GM06990 (cell line): ENCODE measurements around the gene CNKSR2.

Experiments used
- DNase-seq: peaks from one replicate; pipeline ENCODE4 v3.0.0-alpha.2; 2011; ENCODE audit not compliant: insufficient read length; ENCODE audit errors: extremely low read depth
- H3K27me3 ChIP-seq: replicated peaks from 2 replicates; pipeline ENCODE4 v1.6.0; 2011; ENCODE audit warnings: low read length; ENCODE audit not compliant: control insufficient read depth, insufficient read depth
- H3K36me3 ChIP-seq: 2 replicates; pipeline ENCODE4 v1.5.1; 2011; ENCODE audit warnings: low read length; ENCODE audit not compliant: control insufficient read depth, insufficient read depth
- H3K4me3 ChIP-seq: replicated peaks from 2 replicates; pipeline ENCODE4 v1.5.1; 2011; ENCODE audit warnings: low read depth, mild to moderate bottlenecking, control low read depth, low read length
- TF ChIP-seq, protein P1 (sequence below): IDR thresholded peaks from 2 replicates; pipeline ENCODE4 v1.5.1; 2011; ENCODE audit warnings: low read length, control low read depth, mild to moderate bottlenecking, inconsistent platforms; ENCODE audit not compliant: insufficient read depth, poor library complexity, severe bottlenecking

Gene CNKSR2

DNA sequence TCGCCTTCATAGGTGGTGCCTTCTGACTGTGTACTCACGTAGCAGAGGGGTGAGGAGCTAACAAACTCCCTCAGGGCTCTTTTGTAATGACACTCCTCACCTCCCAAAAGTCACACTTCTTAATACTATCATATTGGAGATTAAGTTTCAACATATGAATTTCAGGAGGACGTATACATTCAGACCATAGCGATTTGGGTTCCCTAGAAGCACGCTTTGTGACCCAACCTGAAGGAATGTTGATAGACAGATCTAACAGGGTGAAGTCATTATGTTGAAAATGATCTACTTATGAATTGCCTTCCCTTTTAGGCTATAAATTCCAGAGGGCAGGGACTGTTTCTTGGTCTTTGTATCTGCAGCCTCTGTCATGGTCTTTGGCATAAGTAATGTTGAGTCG lies 287.1 kb downstream of the CNKSR2 start:
- TF ChIP-seq, protein P1, sequence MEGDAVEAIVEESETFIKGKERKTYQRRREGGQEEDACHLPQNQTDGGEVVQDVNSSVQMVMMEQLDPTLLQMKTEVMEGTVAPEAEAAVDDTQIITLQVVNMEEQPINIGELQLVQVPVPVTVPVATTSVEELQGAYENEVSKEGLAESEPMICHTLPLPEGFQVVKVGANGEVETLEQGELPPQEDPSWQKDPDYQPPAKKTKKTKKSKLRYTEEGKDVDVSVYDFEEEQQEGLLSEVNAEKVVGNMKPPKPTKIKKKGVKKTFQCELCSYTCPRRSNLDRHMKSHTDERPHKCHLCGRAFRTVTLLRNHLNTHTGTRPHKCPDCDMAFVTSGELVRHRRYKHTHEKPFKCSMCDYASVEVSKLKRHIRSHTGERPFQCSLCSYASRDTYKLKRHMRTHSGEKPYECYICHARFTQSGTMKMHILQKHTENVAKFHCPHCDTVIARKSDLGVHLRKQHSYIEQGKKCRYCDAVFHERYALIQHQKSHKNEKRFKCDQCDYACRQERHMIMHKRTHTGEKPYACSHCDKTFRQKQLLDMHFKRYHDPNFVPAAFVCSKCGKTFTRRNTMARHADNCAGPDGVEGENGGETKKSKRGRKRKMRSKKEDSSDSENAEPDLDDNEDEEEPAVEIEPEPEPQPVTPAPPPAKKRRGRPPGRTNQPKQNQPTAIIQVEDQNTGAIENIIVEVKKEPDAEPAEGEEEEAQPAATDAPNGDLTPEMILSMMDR, result no peak
- Histone ChIP-seq H3K4me3 (no peak overlapping the region), H3K27me3 (no peaks in the 10 kb centered on the region), H3K36me3 (no peaks in the 10 kb centered on the region)
- no peak for DNase-seq

DNA sequence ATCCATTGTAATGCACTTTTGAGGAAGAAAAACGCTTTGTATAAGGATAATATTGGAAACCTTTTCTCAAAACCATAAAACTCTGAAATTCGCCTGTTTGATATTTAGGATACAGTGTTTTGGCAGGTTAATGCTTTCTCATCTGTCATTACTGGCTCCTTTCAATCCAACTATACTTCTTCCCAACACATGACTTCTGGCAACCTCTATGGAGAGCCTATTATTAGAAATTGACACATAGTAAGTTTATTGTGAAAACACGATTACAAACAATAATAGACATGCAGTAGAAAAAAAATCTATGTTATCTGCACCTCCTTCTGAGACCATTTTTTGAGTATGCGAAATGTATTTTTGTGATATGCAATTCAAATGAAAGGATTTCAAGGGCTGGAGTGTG lies 288.5 kb downstream of the CNKSR2 start:
- Histone ChIP-seq H3K27me3 (no peaks in the 10 kb centered on the region), H3K36me3 (no peaks in the 10 kb centered on the region), H3K4me3 (no peak overlapping the region)
- TF ChIP-seq, protein P1, result no peak
- DNase-seq, result no peak

DNA sequence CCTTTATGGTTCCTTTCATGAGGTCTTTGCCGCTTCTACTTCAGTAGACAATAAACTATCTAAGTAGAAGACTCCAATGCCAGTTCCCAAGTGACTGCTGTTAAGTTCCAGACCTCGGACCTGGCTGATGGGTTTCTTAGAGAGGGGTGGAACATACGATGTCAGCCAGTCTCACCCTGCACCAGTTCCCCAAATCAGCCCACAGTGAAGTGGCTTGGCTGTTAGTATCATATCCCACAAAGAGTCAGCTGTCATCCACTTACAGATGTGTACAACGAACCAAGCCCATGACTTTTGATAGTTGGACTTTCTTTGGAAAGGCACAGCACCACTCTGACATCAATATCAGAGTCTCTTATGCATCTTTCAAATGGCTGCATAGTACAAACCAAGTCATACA lies 292.0 kb downstream of the CNKSR2 start:
- Histone ChIP-seq H3K4me3 (no peak overlapping the region), H3K36me3 (no peaks in the 10 kb centered on the region), H3K27me3 (no peaks in the 10 kb centered on the region)
- no peak for DNase-seq
- TF ChIP-seq, protein P1, result no peak

DNA sequence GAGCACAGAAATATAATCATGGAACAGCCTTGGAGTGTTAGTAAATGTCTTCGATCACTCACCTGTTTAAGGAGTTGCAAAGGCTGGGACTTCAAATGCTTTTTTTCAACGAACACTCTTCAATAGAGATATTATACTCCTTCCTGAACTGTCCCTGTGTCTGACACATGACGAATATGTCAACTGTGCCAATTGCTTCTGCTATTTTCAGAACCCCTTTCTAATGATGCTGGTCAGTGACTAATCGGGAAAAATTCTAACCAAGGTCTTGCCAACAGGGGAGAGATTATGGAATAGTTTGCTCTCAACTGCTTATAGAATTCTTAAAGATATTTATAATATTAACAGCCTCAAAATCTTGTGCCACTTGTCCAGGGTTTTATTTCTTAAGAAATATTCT lies 292.5 kb downstream of the CNKSR2 start:
- no peaks in the 10 kb centered on the region for H3K36me3 ChIP-seq
- H3K27me3 ChIP-seq, result no peaks in the 10 kb centered on the region
- TF ChIP-seq, protein P1, result no peak
- no peak overlapping the region for H3K4me3 ChIP-seq
- DNase-seq, result no peak

DNA sequence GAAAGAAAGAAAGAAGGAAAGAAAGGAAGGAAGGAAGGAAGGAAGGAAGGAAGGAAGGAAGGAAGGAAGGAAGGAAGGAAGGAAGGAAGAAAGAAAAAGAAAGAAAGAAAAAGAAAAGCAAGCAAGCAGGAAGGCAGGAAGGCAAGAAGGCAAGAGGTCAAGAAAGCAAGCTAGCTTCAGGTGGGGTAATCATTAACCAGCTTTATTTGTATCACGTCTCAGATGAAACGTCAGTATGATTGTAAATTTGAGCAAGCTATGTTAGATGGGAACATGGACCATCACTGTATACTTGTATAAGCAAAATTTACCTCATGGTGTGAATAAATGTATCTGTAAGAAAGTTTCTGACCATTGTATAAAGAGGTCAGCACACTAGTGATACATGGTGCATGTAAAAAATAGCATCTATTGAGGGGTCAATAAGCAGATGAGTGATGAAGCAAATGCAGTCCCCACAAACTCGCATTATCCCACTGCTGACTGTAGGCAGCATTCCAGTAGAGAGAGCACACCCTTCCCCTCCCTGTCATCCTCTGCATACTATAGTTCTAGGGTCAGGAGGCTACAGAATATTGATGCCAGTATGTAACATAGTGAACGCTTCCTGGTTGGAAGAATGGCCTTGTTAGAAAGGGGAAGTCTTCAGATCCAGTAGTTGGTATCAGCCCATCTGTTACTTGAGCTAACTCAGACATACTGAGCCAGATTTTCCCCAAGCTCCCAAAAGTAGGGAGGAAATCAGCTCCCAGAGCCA lies 300.4 kb downstream of the CNKSR2 start:
- no peak for DNase-seq
- Histone ChIP-seq H3K4me3 (no peak overlapping the region), H3K27me3 (no peaks in the 10 kb centered on the region), H3K36me3 (no peaks in the 10 kb centered on the region)
- TF ChIP-seq, protein P1, result no peak

DNA sequence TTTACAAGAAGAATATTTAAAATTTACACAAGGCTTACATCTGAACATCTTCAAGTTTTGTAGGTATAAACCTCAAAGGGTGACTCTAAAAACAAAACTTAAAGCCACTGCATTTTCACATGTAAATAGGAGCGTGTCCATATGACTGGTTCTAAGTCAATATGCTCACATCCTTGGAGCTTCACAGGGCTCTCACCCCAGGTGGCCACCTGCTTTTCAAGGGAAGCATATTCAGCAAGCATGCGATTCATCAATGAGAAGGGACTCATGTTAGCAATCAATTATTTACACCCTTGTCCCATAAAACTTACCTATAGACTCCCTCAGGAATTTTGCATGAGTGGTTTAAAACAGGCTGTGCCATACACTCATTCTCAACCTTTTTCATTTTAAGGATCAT lies 301.7 kb downstream of the CNKSR2 start:
- no peak overlapping the region for H3K4me3 ChIP-seq
- H3K36me3 ChIP-seq, result no peaks in the 10 kb centered on the region
- TF ChIP-seq, protein P1, result no peak
- DNase-seq, result no peak
- H3K27me3 ChIP-seq, result no peaks in the 10 kb centered on the region
